Heart left ventricle (tissue), 16 donors: ENCODE data around the gene TCHP. TPM values are rescaled to one million over a fixed set of nuclear protein-coding genes. Genes with fewer than 3 reads are reported as not detected.
"Not testable (repeated sequence)": the region's sequence is repeated elsewhere in the genome, so short reads cannot be mapped to it uniquely, and the experiment has no call there.

ENCODE experiments used
- ATAC-seq, 4 donors: fragments of 200-7000 bp; cut with Tn5 transposase; one replicate each; pipeline ENCODE4 v1.9.1; 2020 to 2022; ENCODE audit warnings: moderate library complexity in 4 of 4, mild to moderate bottlenecking in 3 of 4, moderate number of reproducible peaks in 1 of 4
- DNase-seq, 5 donors: peaks; one replicate each; pipeline ENCODE4 v3.0.0-alpha.2; 2020
- H3K27ac ChIP-seq, 12 donors: fragments of 200-600 bp; sonication (generic) in 4 of 12; one replicate each; pipeline versions ENCODE4 v1.5.0 to v1.8.0; 2016 to 2022; ENCODE audit warnings: mild to moderate bottlenecking in 2 of 12
- H3K27me3 ChIP-seq, 9 donors: fragments of 200-600 bp; sonication (generic) in 2 of 9; one replicate each; pipeline versions ENCODE4 v1.5.1 to v1.8.0; 2016 to 2022; ENCODE audit warnings: mild to moderate bottlenecking in 3 of 9
- H3K36me3 ChIP-seq, 9 donors: fragments of 200-600 bp; sonication (generic) in 2 of 9; one replicate each; pipeline versions ENCODE4 v1.5.0 to v1.8.0; 2018 to 2022; ENCODE audit warnings: mild to moderate bottlenecking in 2 of 9
- H3K4me1 ChIP-seq, 12 donors: fragments of 200-600 bp; sonication (generic) in 4 of 12; one replicate each; pipeline versions ENCODE4 v1.5.0 to v1.8.0; 2016 to 2022; ENCODE audit warnings: mild to moderate bottlenecking in 3 of 12
- H3K4me3 ChIP-seq, 12 donors: fragments of 200-600 bp; sonication (generic) in 4 of 12; one replicate each; pipeline versions ENCODE4 v1.5.0 to v1.8.0; 2017 to 2022; ENCODE audit warnings: mild to moderate bottlenecking in 9 of 12, moderate library complexity in 4 of 12
- H3K9me3 ChIP-seq, 12 donors: fragments of 200-600 bp; sonication (generic) in 4 of 12; one replicate each; pipeline versions ENCODE4 v1.5.0 to v1.8.0; 2016 to 2022; ENCODE audit warnings: mild to moderate bottlenecking in 1 of 12
- CTCF ChIP-seq, 12 donors: fragments of 200-600 bp; sonication (generic) in 4 of 12; IDR thresholded peaks; one replicate each; pipeline versions ENCODE4 v1.5.0 to v1.8.0; 2018 to 2022; ENCODE audit warnings: antibody characterized with exemption in 12 of 12, mild to moderate bottlenecking in 5 of 12
- POLR2A ChIP-seq, 2 donors: fragments of 450-650 bp; IDR thresholded peaks; one replicate each; pipeline ENCODE4 v1.6.1; 2017; ENCODE audit warnings: antibody characterized with exemption in 2 of 2, mild to moderate bottlenecking in 2 of 2, moderate library complexity in 2 of 2
- WGBS, 4 donors: extraction: QIAGEN DNeasy Blood & Tissue Kit in 2 of 4; methylation state at CpG; one replicate each; pipeline versions ENCODE4 v1.1.5 to v1.1.7; 2013 to 2018; 5-methylcytosine and 5-hydroxymethylcytosine counted together
- intact Hi-C, 10 donors: fragments of 100-400 bp; cut with DNase I; formaldehyde crosslinking; loops; one replicate each; pipeline versions ENCODE4 v1.11.1 to v1.14.2; 2022
- polyA plus RNA-seq, 2 donors: library from polyadenylated mRNA; stranded (reverse); fragments of 200-250 nt; gene quantifications; one replicate each; pipeline ENCODE4 v1.2.3, GENCODE V29; 2013
- total RNA-seq, 9 donors: library from RNA; depleted of rRNA in 2 of 9; stranded (reverse); fragments of >200 nt in 2 of 9; fragmentation: NEBNext Ultra II Directional in 3 of 9; extraction: Animal tissue kit (Norgen Biotek cat#: 25700) in 3 of 9; gene quantifications; one replicate each; pipeline versions ENCODE4 v1.1.0 to v1.2.4, GENCODE V29; 2016 to 2023
- donor health status: ischemic (EF 13 %, LVEDD 7.1; RV severe dilation, severe dysfunction).
- donor health status: healthy with polysubstance abuse.
- donor health status: DM: no; HTN: yes; CAD: no.
- donor health status: DM: no; HTN: no; CAD: no.
- donor health status: ischemic (EF 25% LVEDD 6.9; RV normal size, moderate dysfunction).
- donor health status: ischemic (EF 25% LVEDD 5.7; RV mildly dilated, moderate dysfunction).
- donor health status: healthy.
- donor health status: DM: yes; HTN: yes; CAD: no.
- donor health status: ischemic (EF 35%, LVEDD 5.7; RV mildly dilated, moderate dysfunction).
- donor health status: nonischemic (EF 11% LVEDD 7.7; RV severe dilation, severe dysfunction).
- donor health status: DM: yes; HTN: yes; CAD: no.
- donor health status: PGD.
- donor health status: ischemic (EF 29% LVEDD 5.4; RV normal size, mild dysfunction).
- donor health status: nonischemic (EF 23%, LVEDD 6.1; RV moderate dilation, normal function).

TCHP gene
- total and polyA plus RNA-seq, 11 donors, result 7.4 to 11.7 (median 10.1) TPM

GRCh38 chr12:109926488-109927210 is 26.6 kb downstream of the TCHP start:
- no peak for ATAC-seq
- H3K36me3 ChIP-seq, result peaks cover 0 to 84% (median 52%) of the 10 kb centered on the region in 9 donors

GRCh38 chr12:109927622-109928021 is 27.5 kb downstream of the TCHP start:
- H3K27me3 ChIP-seq, result no peaks in the 10 kb centered on the region
- intact Hi-C loops, result loop anchor here in 1 of 10 donors (2.0 kb wide), 1 partner anchor 75 kb away; no protein-coding TSS in a partner anchor
- TF ChIP-seq POLR2A (IDR thresholded peaks at IDR 0.05), result no peak
- peak; percentile 26 to 63 (median 44) for TF ChIP-seq CTCF (IDR thresholded peaks at IDR 0.05)
- WGBS, 4 donors, result 77 to 81% (median 81%) methylated on average over 8 of the region's 8 CpGs
- H3K9me3 ChIP-seq, result no peaks in the 10 kb centered on the region
- ATAC-seq (peak in 3 of 4 donors; percentile 21 to 37 (median 28)), DNase-seq (no peak)
- H3K4me1 ChIP-seq, result peaks cover 0 to 14% (median 3%) of the 10 kb centered on the region in 12 donors
- no peak overlapping the region for H3K4me3 ChIP-seq
- peaks cover 0 to 91% (median 54%) of the 10 kb centered on the region in 9 donors for H3K36me3 ChIP-seq
- no peak overlapping the region for H3K27ac ChIP-seq

More at GRCh38 chr12:109926488-109927210, 26.6 kb downstream of the TCHP start:
- Histone ChIP-seq H3K4me3 (no peak overlapping the region), H3K27me3 (no peaks in the 10 kb centered on the region), H3K9me3 (no peaks in the 10 kb centered on the region), H3K4me1 (peaks cover 0 to 7% (median 0%) of the 10 kb centered on the region in 12 donors), H3K27ac (no peak overlapping the region)
- DNase-seq, result no peak
- 88 to 91% (median 90%) methylated on average over 7 to 11 of the region's 11 CpGs for WGBS, 4 donors
- intact Hi-C loops, result no loop called here
- TF ChIP-seq CTCF (IDR thresholded peaks at IDR 0.05) (no peak), POLR2A (IDR thresholded peaks at IDR 0.05) (no peak)

GRCh38 chr12:109928058-109928656 is 28.1 kb downstream of the TCHP start:
- Histone ChIP-seq H3K4me3 (no peak overlapping the region), H3K4me1 (peaks cover 0 to 16% (median 4%) of the 10 kb centered on the region in 12 donors), H3K27ac (no peak overlapping the region), H3K36me3 (peaks cover 0 to 92% (median 56%) of the 10 kb centered on the region in 9 donors), H3K9me3 (no peaks in the 10 kb centered on the region), H3K27me3 (no peaks in the 10 kb centered on the region)
- ATAC-seq (peak in 2 of 4 donors; percentile 29 to 54), DNase-seq (no peak)
- intact Hi-C loops, result loop anchor here in 1 of 10 donors (2.0 kb wide), 1 partner anchor 75 kb away; no protein-coding TSS in a partner anchor
- TF ChIP-seq POLR2A (IDR thresholded peaks at IDR 0.05) (no peak), CTCF (IDR thresholded peaks at IDR 0.05) (no peak)
- 83 to 94% (median 87%) methylated on average over 12 of the region's 12 CpGs for WGBS, 4 donors

GRCh38 chr12:109929326-109929725 is 29.3 kb downstream of the TCHP start:
- DNase-seq, H3K4me3 ChIP-seq, ATAC-seq, H3K27ac ChIP-seq, H3K27me3 ChIP-seq, H3K9me3 ChIP-seq: not testable (repeated sequence)
- peaks cover 0 to 96% (median 66%) of the 10 kb centered on the region in 9 donors for H3K36me3 ChIP-seq
- intact Hi-C loops, result loop anchor here in 1 of 10 donors (2.0 kb wide), 1 partner anchor 77 kb away; no protein-coding TSS in a partner anchor
- H3K4me1 ChIP-seq, result peaks cover 0 to 20% (median 4%) of the 10 kb centered on the region in 12 donors
- 94 to 97% (median 94%) methylated on average over 14 of the region's 14 CpGs for WGBS, 4 donors
